GM20000 (cell line): Measurements from ENCODE around the gene ESYT2.
"Not testable (repeated sequence)": the region's sequence is repeated elsewhere in the genome, so short reads cannot be mapped to it uniquely, and the experiment has no call there.

Experiments
- DNase-seq: peaks from one replicate; pipeline ENCODE4 v3.0.0; 2012; ENCODE audit warnings: low spot score
- TF ChIP-seq, protein P1 (sequence below): IDR thresholded peaks from 2 replicates; pipeline ENCODE4 v1.5.1; 2012; ENCODE audit warnings: mild to moderate bottlenecking, control low read depth; ENCODE audit errors: extremely low read depth, missing control alignments

Gene ESYT2

DNA sequence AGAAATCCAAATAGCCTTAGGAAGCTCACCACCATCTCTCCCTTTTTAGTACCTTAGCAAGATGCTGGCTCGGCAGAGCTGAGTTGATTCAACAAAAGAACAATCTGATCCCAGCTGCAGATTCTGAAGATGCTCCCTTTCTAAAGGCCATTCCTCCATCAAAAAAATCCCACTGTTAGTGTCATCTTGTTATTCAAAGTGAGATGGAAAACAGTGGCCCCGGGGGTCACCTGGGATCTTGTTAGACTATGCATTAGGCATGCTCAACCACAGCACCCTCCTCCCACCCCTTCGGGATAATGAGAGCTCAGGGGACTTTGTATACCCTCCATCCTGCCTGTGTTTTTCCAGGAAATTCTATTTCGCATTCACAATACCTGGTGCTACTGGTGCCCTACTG is 127.1 kb downstream of the ESYT2 start:
- no peak for DNase-seq
- TF ChIP-seq, protein P1, sequence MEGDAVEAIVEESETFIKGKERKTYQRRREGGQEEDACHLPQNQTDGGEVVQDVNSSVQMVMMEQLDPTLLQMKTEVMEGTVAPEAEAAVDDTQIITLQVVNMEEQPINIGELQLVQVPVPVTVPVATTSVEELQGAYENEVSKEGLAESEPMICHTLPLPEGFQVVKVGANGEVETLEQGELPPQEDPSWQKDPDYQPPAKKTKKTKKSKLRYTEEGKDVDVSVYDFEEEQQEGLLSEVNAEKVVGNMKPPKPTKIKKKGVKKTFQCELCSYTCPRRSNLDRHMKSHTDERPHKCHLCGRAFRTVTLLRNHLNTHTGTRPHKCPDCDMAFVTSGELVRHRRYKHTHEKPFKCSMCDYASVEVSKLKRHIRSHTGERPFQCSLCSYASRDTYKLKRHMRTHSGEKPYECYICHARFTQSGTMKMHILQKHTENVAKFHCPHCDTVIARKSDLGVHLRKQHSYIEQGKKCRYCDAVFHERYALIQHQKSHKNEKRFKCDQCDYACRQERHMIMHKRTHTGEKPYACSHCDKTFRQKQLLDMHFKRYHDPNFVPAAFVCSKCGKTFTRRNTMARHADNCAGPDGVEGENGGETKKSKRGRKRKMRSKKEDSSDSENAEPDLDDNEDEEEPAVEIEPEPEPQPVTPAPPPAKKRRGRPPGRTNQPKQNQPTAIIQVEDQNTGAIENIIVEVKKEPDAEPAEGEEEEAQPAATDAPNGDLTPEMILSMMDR = no peak

DNA sequence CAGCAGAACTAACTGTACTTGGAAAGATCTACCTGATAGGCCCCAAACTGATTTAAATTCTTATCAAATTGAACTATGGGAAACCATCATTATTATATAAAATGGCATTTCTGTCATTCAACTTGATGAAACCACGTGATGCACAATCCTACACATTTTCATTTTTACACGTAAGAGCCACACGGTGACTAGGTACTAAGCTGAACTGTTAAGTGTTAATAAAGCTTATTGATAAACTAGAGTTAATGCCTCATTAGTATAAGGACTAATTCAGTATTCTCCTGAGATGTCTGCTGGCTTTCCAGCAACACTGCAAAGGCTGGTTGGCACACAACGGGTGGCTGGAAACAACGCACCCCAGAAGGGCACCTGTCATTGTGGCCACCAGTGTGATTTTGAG is 129.3 kb downstream of the ESYT2 start:
- TF ChIP-seq, protein P1 = no peak

DNA sequence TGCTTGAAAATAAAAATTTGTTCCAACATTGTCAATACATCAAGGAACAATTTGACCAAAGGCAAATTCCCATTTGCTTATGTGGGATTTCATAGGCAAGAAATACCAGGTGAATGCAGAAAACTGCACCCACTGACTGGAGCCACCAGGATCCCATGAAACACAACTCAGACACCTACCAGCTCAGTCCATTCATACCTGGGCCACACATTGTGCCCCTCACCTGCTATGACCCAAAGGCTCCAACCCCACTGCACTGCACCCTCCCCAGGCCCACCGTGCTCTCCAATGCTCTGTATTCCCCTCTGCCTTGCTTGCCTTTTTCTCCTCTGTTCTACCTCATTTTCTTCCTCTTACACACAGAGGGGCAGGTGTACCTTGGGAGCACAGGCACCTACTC is 130.0 kb downstream of the ESYT2 start:
- TF ChIP-seq, protein P1 = no peak
- DNase-seq = no peak

More for the DNA sequence above, 129.3 kb downstream of the ESYT2 start:
- no peak for DNase-seq

DNA sequence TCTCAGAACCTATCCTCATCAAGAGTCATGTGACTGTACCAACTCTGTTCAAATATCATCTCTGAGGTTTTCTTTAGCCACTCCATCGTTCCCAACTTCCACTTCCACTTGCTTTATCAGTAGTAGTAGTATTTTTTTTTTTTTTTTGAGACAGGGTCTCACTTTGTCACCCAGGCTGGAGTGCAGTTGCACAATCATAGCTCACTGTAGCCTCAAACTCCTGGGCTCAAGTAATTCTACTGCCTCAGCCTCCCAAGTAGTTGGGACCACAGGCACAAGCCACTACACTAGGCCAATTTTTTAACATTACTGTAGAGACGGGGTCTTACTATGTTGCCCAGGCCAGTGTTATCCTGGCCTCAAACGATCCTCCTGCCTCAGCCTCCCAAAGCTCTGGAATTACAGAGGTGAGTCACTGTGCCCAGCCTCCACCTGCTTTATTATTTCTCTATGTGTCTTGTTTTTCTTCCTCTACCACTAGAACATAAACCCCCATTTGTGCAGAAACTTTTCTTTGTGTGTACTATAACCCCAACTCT is 130.6 kb downstream of the ESYT2 start:
- no peak for DNase-seq

DNA sequence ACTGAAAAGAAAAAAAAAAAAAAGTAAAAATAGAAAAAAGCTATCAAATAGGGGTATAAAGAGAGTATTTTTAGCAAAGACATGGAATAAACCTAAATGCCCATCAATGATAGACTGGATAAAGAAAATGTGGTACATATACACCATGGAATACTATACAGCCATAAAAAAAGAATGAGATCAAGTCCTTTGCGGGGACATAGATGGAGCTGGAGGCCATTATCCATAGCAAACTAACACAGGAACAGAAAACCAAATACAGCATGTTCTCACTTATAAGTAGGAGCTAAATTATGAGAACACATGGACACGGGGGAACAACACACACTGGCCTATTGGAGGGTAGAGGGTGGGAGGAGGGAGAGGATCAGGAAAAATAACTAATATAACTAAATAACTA is 131.7 kb downstream of the ESYT2 start:
- not testable (repeated sequence) for DNase-seq

More for the DNA sequence above, 130.6 kb downstream of the ESYT2 start:
- TF ChIP-seq, protein P1 = no peak

DNA sequence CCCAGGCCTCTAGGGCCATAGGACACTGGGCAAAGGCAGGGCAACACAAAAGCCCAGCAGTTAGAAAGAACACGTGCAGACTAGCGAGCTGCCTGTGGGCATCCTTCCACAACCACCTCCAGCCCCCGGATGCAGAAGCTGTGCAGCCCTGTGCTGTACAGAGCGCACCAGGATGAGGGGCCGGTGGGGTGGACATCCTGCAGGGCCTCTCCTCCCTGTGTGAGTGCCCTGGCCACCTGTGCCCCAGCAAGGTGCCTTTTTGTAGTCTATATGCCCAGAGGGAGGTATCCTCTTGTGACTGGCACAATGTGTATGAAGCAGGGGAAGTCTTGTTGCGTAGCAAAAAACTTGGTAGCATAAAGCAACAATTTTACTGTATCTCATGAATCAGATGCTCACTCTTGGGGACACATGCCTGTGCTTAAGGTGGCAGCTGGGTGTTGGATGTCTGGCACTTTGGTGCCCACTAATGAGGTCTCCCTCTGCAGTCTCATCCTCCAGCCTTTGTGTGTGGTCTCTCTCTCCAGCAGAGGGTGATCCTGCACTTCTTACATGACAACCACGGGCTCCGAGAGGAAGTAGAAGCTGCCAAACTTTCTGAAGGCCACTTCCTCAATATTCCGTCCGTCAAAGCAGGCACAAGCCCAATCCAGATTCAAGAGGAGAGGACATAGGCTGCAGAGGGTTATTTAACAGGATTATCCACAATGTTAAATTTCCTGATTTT is 133.4 kb downstream of the ESYT2 start:
- peak; percentile 48 for DNase-seq
- TF ChIP-seq, protein P1 = no peak

DNA sequence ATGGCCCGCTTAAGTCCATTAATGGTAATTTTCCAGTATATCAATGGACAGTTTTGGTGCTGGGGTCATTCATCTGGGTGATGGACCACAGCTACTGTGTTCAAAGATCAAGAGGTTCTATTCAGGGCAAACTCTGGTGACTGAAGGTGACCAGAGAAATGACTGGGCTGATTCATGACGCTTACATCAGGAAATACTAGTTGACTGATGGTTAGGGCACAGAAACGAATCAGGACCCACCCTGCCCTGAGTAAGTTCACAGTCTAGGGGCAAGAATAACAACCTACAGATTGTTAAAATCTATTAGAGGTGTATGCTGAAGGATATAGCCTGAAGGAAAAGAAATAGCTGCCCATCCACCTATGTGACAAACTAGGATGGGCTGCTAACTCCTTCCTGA is 134.3 kb downstream of the ESYT2 start:
- TF ChIP-seq, protein P1 = no peak
- no peak for DNase-seq

DNA sequence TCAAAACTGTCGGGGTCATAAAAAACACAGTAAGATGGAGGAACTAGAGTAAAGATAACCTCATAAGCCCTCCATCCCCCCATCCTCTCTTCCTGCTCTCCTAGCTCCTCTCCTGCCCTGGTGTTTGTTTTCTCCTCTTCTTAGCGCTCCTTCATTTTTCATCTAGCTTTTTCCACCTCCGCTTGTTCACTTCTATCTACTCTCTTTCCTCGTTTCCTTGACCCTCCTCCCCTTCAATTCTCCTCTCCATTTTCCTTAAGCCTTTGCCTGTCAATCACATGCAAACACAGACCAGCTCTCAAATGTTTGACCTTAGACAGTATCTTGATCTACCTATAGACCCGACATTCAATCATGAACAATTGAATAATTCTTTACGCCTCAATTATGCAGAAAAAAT is 134.7 kb downstream of the ESYT2 start:
- DNase-seq = no peak
- TF ChIP-seq, protein P1 = no peak
